Gastrocnemius medialis (tissue), 4 donors: ENCODE results near the gene DNAJC17.

Experiments used
- CTCF ChIP-seq, 5 experiments: fragments of 450-650 bp in 3 of 5; fragments of 200-600 bp in 2 of 5; sonication (generic) in 2 of 5; IDR thresholded peaks in 4 of 5; conservative IDR thresholded peaks in 1 of 5; 1 replicate in 4 of 5; 2 replicates in 1 of 5; pipeline ENCODE4 v1.5.1; 2016 to 2019; ENCODE audit warnings: antibody characterized with exemption in 5 of 5, mild to moderate bottlenecking in 3 of 5, moderate library complexity in 3 of 5
- POLR2A ChIP-seq, 2 donors: fragments of 450-650 bp; IDR thresholded peaks; one replicate each; pipeline ENCODE4 v1.6.1; 2017; ENCODE audit warnings: antibody characterized with exemption in 2 of 2, mild to moderate bottlenecking in 2 of 2, moderate library complexity in 2 of 2

GRCh38 chr15:40722934-40723333 is 84.3 kb downstream of the DNAJC17 start:
- TF ChIP-seq CTCF (IDR thresholded peaks at IDR 0.05 in 4 of 5, conservative IDR thresholded peaks at IDR 0.05 in 1 of 5): no peak
- TF ChIP-seq POLR2A (IDR thresholded peaks at IDR 0.05): no peak
